Urinary bladder (tissue), 4 donors: ENCODE measurements around the gene CD160. TPM values are rescaled to one million over a fixed set of nuclear protein-coding genes. Genes with fewer than 3 reads are reported as not detected.
"Not testable (repeated sequence)": the region's sequence is repeated elsewhere in the genome, so short reads cannot be mapped to it uniquely, and the experiment has no call there.

Experiments
- DNase-seq: peaks from one replicate; pipeline ENCODE4 v3.0.0-alpha.2; 2015; ENCODE audit errors: extremely low spot score
- H3K27ac ChIP-seq: one replicate; pipeline ENCODE4 v1.5.1; 2013; ENCODE audit warnings: low read depth, mild to moderate bottlenecking, moderate library complexity
- H3K36me3 ChIP-seq: one replicate; pipeline ENCODE4 v1.6.1; 2013; ENCODE audit warnings: mild to moderate bottlenecking, moderate library complexity; ENCODE audit not compliant: insufficient read depth
- H3K4me1 ChIP-seq: one replicate; pipeline ENCODE4 v1.6.1; 2013; ENCODE audit warnings: mild to moderate bottlenecking, moderate library complexity; ENCODE audit not compliant: insufficient read depth
- H3K4me3 ChIP-seq: one replicate; pipeline ENCODE4 v1.5.1; 2013; ENCODE audit warnings: low read depth, low read length
- WGBS: extraction: QIAGEN DNeasy Blood & Tissue Kit; methylation state at CpG from one replicate; pipeline ENCODE4 v1.1.7; 2013; 5-methylcytosine and 5-hydroxymethylcytosine counted together
- polyA plus RNA-seq: library from polyadenylated mRNA; stranded (reverse); fragments of 200-250 nt; gene quantifications from one replicate; pipeline ENCODE4 v1.2.3, GENCODE V29; 2013
- total RNA-seq: library from RNA; depleted of rRNA; stranded (reverse); fragments of >200 nt; gene quantifications from one replicate; pipeline ENCODE4 v1.2.3, GENCODE V29; 2014
- donor health status: healthy with polysubstance abuse.
- donor health status: healthy.

The CD160 gene
- total and polyA plus RNA-seq, 2 donors = 0.25 to 1.0 TPM

GRCh38 chr1:145701306-145701862, 17.9 kb upstream of the CD160 start:
- Histone ChIP-seq H3K4me3 (no peak overlapping the region), H3K36me3 (no peaks in the 10 kb centered on the region), H3K27ac (no peak overlapping the region), H3K4me1 (no peaks in the 10 kb centered on the region)
- DNase-seq = no peak
- WGBS = 70% methylated on average over 2 of the region's 2 CpGs

- Histone ChIP-seq H3K27ac (no peak overlapping the region), H3K36me3 (no peaks in the 10 kb centered on the region), H3K4me3 (no peak overlapping the region), H3K4me1 (no peaks in the 10 kb centered on the region)
- WGBS = 83% methylated on average over 2 of the region's 2 CpGs
- no peak for DNase-seq
These were observed 17.2 kb upstream of the CD160 start for GRCh38 chr1:145702052-145702451.

GRCh38 chr1:145702826-145703225, 16.5 kb upstream of the CD160 start:
- Histone ChIP-seq H3K4me3 (no peak overlapping the region), H3K36me3 (no peaks in the 10 kb centered on the region), H3K27ac (no peak overlapping the region), H3K4me1 (no peaks in the 10 kb centered on the region)
- 88% methylated on average over 7 of the region's 7 CpGs for WGBS
- DNase-seq = no peak

GRCh38 chr1:145705622-145706021, 13.7 kb upstream of the CD160 start:
- no peaks in the 10 kb centered on the region for H3K36me3 ChIP-seq
- H3K4me3 ChIP-seq = no peak overlapping the region
- no peaks in the 10 kb centered on the region for H3K4me1 ChIP-seq
- DNase-seq = no peak
- no peak overlapping the region for H3K27ac ChIP-seq
- 91% methylated on average over 7 of the region's 7 CpGs for WGBS

- Histone ChIP-seq H3K36me3 (no peaks in the 10 kb centered on the region), H3K4me1 (no peaks in the 10 kb centered on the region), H3K4me3 (no peak overlapping the region), H3K27ac (no peak overlapping the region)
- DNase-seq = no peak
- 76% methylated on average over 2 of the region's 2 CpGs for WGBS
These were observed 13.1 kb upstream of the CD160 start for GRCh38 chr1:145706086-145706664.

- Histone ChIP-seq H3K27ac (no peak within 1 kb of the TSS), H3K4me1 (no peaks in the 10 kb centered on the region), H3K36me3 (no peaks in the 10 kb centered on the region), H3K4me3 (no peak within 1 kb of the TSS)
- 80% methylated on average over 9 of the region's 9 CpGs for WGBS
- DNase-seq = no peak
These were observed 12.0 kb upstream of the CD160 start, which contains the start of gene PDZK1 for GRCh38 chr1:145707183-145707867. TSS of gene PDZK1 (minus strand) at chr1:145707368. CDS start at chr1:145688021, 19,347 bp downstream.

GRCh38 chr1:145708063-145708462, 11.2 kb upstream of the CD160 start:
- Histone ChIP-seq H3K36me3 (no peaks in the 10 kb centered on the region), H3K4me3 (no peak overlapping the region), H3K27ac (no peak overlapping the region), H3K4me1 (no peaks in the 10 kb centered on the region)
- DNase-seq = no peak
- 48% methylated on average over 7 of the region's 7 CpGs for WGBS

GRCh38 chr1:145710291-145711027, 8.8 kb upstream of the CD160 start:
- no peak for DNase-seq
- Histone ChIP-seq H3K4me3 (no peak overlapping the region), H3K27ac (no peak overlapping the region), H3K36me3 (no peaks in the 10 kb centered on the region), H3K4me1 (no peaks in the 10 kb centered on the region)
- 81% methylated on average over 4 of the region's 4 CpGs for WGBS

GRCh38 chr1:145711213-145711651, 8.1 kb upstream of the CD160 start:
- no peaks in the 10 kb centered on the region for H3K4me1 ChIP-seq
- DNase-seq = no peak
- no peaks in the 10 kb centered on the region for H3K36me3 ChIP-seq
- H3K27ac ChIP-seq = no peak overlapping the region
- no peak overlapping the region for H3K4me3 ChIP-seq
- WGBS = 33% methylated on average over 3 of the region's 3 CpGs

- no peaks in the 10 kb centered on the region for H3K4me1 ChIP-seq
- DNase-seq = no peak
- H3K27ac ChIP-seq = no peak overlapping the region
- H3K36me3 ChIP-seq = no peaks in the 10 kb centered on the region
- H3K4me3 ChIP-seq = no peak overlapping the region
- WGBS = 68% methylated on average over 6 of the region's 6 CpGs
These were observed 4.7 kb upstream of the CD160 start for GRCh38 chr1:145714524-145715111.

- WGBS = 73% methylated on average over 10 of the region's 10 CpGs
- no peaks in the 10 kb centered on the region for H3K4me1 ChIP-seq
These were observed 2.5 kb upstream of the CD160 start for GRCh38 chr1:145716641-145717345.

GRCh38 chr1:145717833-145718232, 1.5 kb upstream of the CD160 start:
- no peak overlapping the region for H3K27ac ChIP-seq
- no peaks in the 10 kb centered on the region for H3K36me3 ChIP-seq
- 74% methylated on average over 1 of the region's 1 CpG for WGBS
- DNase-seq = no peak
- H3K4me3 ChIP-seq = no peak overlapping the region
- H3K4me1 ChIP-seq = no peaks in the 10 kb centered on the region

More at GRCh38 chr1:145716641-145717345, 2.5 kb upstream of the CD160 start:
- Histone ChIP-seq H3K27ac (no peak overlapping the region), H3K36me3 (no peaks in the 10 kb centered on the region), H3K4me3 (no peak overlapping the region)
- DNase-seq = no peak

- H3K4me3 ChIP-seq, H3K4me1 ChIP-seq, DNase-seq, H3K36me3 ChIP-seq, H3K27ac ChIP-seq: not testable (repeated sequence)
- WGBS = 95% methylated on average over 5 of the region's 5 CpGs
These were observed 834 bp upstream of the CD160 start for GRCh38 chr1:145718465-145718864.
